H1 (cell line): ENCODE data around the gene CCDC88A. TPM values are rescaled to one million over a fixed set of nuclear protein-coding genes. Genes with fewer than 3 reads are reported as not detected.

Experiments
- CTCF ChIA-PET: fragments of 300-600 bp; sonication (Branson Sonifier 250); formaldehyde crosslinking; loops from one replicate; lab custom pipeline; 2021; ENCODE audit not compliant: partially characterized antibody; lab: Charles Lee
- POLR2A ChIA-PET: fragments of 300-600 bp; sonication (Branson Sonifier 250); formaldehyde crosslinking; loops from one replicate; lab custom pipeline; 2021; ENCODE audit warnings: inconsistent platforms; ENCODE audit not compliant: partially characterized antibody; lab: Charles Lee
- DNase-seq, 2 experiments: peaks; one replicate each; pipeline versions ENCODE4 v3.0.0 to v3.0.0-alpha.2; 2010 to 2022; ENCODE audit warnings: low spot score in 2 of 2, low read depth in 1 of 2, mixed read lengths in 1 of 2
- FAIRE-seq: peaks from 2 replicates; lab custom pipeline; 2011; peaks lifted over from hg19 to GRCh38; lab: Jason Lieb, UNC
- H2AFZ ChIP-seq: 2 replicates; pipeline ENCODE4 v1.8.1; 2012; ENCODE audit warnings: low read length, inconsistent platforms
- H2AK5ac ChIP-seq: 2 replicates; pipeline ENCODE4 v1.6.1; 2013; ENCODE audit warnings: low read depth, low read length
- H2BK120ac ChIP-seq: replicated peaks from 2 replicates; pipeline ENCODE3; 2013; ENCODE audit warnings: low read depth, low read length, inconsistent platforms
- H2BK12ac ChIP-seq: 2 replicates; pipeline ENCODE4 v1.6.1; 2013; ENCODE audit warnings: low read depth, low read length
- H2BK15ac ChIP-seq: 2 replicates; pipeline ENCODE4 v1.6.1; 2013; ENCODE audit warnings: low read length
- H2BK20ac ChIP-seq: 2 replicates; pipeline ENCODE4 v1.6.1; 2013; ENCODE audit warnings: low read length
- H2BK5ac ChIP-seq: 2 replicates; pipeline ENCODE4 v1.6.1; 2013; ENCODE audit warnings: low read depth, low read length
- H3K14ac ChIP-seq: 2 replicates; pipeline ENCODE4 v1.6.1; 2013; ENCODE audit warnings: inconsistent platforms; ENCODE audit not compliant: insufficient read length
- H3K18ac ChIP-seq: 2 replicates; pipeline ENCODE4 v1.6.1; 2013; ENCODE audit warnings: low read length; ENCODE audit errors: extremely low read depth
- H3K23ac ChIP-seq: 2 replicates; pipeline ENCODE4 v1.6.1; 2013; ENCODE audit warnings: inconsistent platforms; ENCODE audit not compliant: insufficient read length
- H3K23me2 ChIP-seq: 2 replicates; pipeline ENCODE4 v1.6.1; 2013; ENCODE audit warnings: low read depth, low read length
- H3K27ac ChIP-seq: 2 replicates; pipeline ENCODE4 v1.6.1; 2011; ENCODE audit warnings: low read depth, low read length, inconsistent platforms
- H3K27me3 ChIP-seq, 4 experiments: replicated peaks in 1 of 4; 1 replicate in 1 of 4; 2 replicates in 3 of 4; pipeline versions ENCODE4 v1.6.1 to v1.8.1; 2011 to 2013; ENCODE audit warnings: low read length in 3 of 4, mild to moderate bottlenecking in 3 of 4, inconsistent platforms in 2 of 4, mixed read lengths in 2 of 4, moderate library complexity in 1 of 4; ENCODE audit not compliant: control insufficient read depth in 3 of 4, insufficient read depth in 3 of 4; ENCODE audit errors: extremely low read depth in 1 of 4
- H3K36me3 ChIP-seq, 4 experiments: 2 replicates each; pipeline versions ENCODE4 v1.6.1 to v1.8.1; 2011 to 2013; ENCODE audit warnings: mild to moderate bottlenecking in 4 of 4, low read length in 3 of 4, moderate library complexity in 2 of 4, control low read depth in 1 of 4, inconsistent platforms in 1 of 4; ENCODE audit not compliant: insufficient read depth in 4 of 4, control insufficient read depth in 2 of 4
- H3K4ac ChIP-seq: replicated peaks from 2 replicates; pipeline ENCODE3; 2013; ENCODE audit warnings: low read length, low read depth, mixed read lengths, inconsistent platforms; ENCODE audit not compliant: insufficient read length
- H3K4me1 ChIP-seq, 4 experiments: replicated peaks in 1 of 4; 1 replicate in 1 of 4; 2 replicates in 3 of 4; pipeline versions ENCODE4 v1.6.1 to v1.8.1; 2011 to 2013; ENCODE audit warnings: low read length in 3 of 4, inconsistent platforms in 2 of 4, mixed read lengths in 1 of 4; ENCODE audit not compliant: insufficient read depth in 4 of 4, control insufficient read depth in 3 of 4
- H3K4me2 ChIP-seq, 2 experiments: 2 replicates each; pipeline versions ENCODE4 v1.6.1 to v1.8.1; 2011 to 2013; ENCODE audit warnings: low read depth in 2 of 2, low read length in 2 of 2, control low read depth in 1 of 2, inconsistent platforms in 1 of 2, mild to moderate bottlenecking in 1 of 2; ENCODE audit not compliant: insufficient read depth in 1 of 2
- H3K4me3 ChIP-seq, 4 experiments: fragments of 200-600, 300-600 bp in 1 of 4; sonication (generic), shearing (Covaris generic), sonication (Bioruptor Twin) in 1 of 4; 2 replicates each; pipeline versions ENCODE4 v1.5.1 to v1.8.1; 2011 to 2016; ENCODE audit warnings: low read length in 4 of 4, low read depth in 3 of 4, control low read depth in 2 of 4, inconsistent platforms in 2 of 4, mild to moderate bottlenecking in 2 of 4, mixed read lengths in 1 of 4, moderate library complexity in 1 of 4; ENCODE audit not compliant: insufficient read depth in 2 of 4; ENCODE audit errors: extremely low read depth in 1 of 4
- H3K56ac ChIP-seq: replicated peaks from 2 replicates; pipeline ENCODE3; 2013; ENCODE audit warnings: low read depth, mild to moderate bottlenecking, mixed read lengths, low read length, inconsistent platforms; ENCODE audit not compliant: insufficient read length
- H3K79me1 ChIP-seq: 2 replicates; pipeline ENCODE4 v1.6.1; 2013; ENCODE audit warnings: low read depth, low read length, control low read depth
- H3K79me2 ChIP-seq, 2 experiments: 2 replicates each; pipeline versions ENCODE4 v1.6.1 to v1.8.1; 2012 to 2013; ENCODE audit warnings: low read length in 2 of 2, mild to moderate bottlenecking in 2 of 2, inconsistent platforms in 1 of 2; ENCODE audit not compliant: insufficient read depth in 2 of 2, control insufficient read depth in 1 of 2
- H3K9ac ChIP-seq, 4 experiments: replicated peaks in 1 of 4; 1 replicate in 1 of 4; 2 replicates in 3 of 4; pipeline versions ENCODE4 v1.6.1 to v1.8.1; 2011 to 2013; ENCODE audit warnings: low read depth in 3 of 4, low read length in 3 of 4, control low read depth in 2 of 4, mild to moderate bottlenecking in 2 of 4, moderate library complexity in 2 of 4, inconsistent platforms in 1 of 4; ENCODE audit errors: extremely low read depth in 1 of 4
- H3K9me3 ChIP-seq, 2 experiments: 2 replicates each; pipeline versions ENCODE4 v1.6.1 to v1.8.1; 2012 to 2013; ENCODE audit warnings: mild to moderate bottlenecking in 2 of 2, moderate library complexity in 2 of 2, control low read depth in 1 of 2, inconsistent platforms in 1 of 2, low read depth in 1 of 2, low read length in 1 of 2, mixed read lengths in 1 of 2; ENCODE audit not compliant: insufficient read depth in 2 of 2
- H4K20me1 ChIP-seq, 2 experiments: replicated peaks in 1 of 2; 2 replicates each; pipeline versions ENCODE3 to v1.8.1; 2011 to 2013; ENCODE audit warnings: inconsistent platforms in 2 of 2, low read length in 2 of 2, mild to moderate bottlenecking in 1 of 2; ENCODE audit not compliant: insufficient read depth in 2 of 2, control insufficient read depth in 1 of 2
- H4K5ac ChIP-seq: 2 replicates; pipeline ENCODE4 v1.6.1; 2013; ENCODE audit warnings: low read length, low read depth, mixed read lengths, inconsistent platforms; ENCODE audit not compliant: insufficient read length
- H4K8ac ChIP-seq: 2 replicates; pipeline ENCODE4 v1.8.0; 2013; ENCODE audit warnings: mild to moderate bottlenecking, moderate library complexity, low read length, inconsistent platforms; ENCODE audit not compliant: insufficient read depth; ENCODE audit errors: extremely low read depth
- H4K91ac ChIP-seq: replicated peaks from 2 replicates; pipeline ENCODE3; 2013; ENCODE audit warnings: low read length, mixed read lengths, inconsistent platforms; ENCODE audit not compliant: insufficient read length
- ATF2 ChIP-seq: IDR thresholded peaks from 2 replicates; pipeline ENCODE4 v1.6.1; 2012; ENCODE audit warnings: low read length, inconsistent platforms
- WGBS, 2 experiments: shearing (Covaris generic) in 1 of 2; methylation state at CpG; one replicate each; pipeline versions ENCODE4 v1.1.6 to v1.1.7; 2013 to 2015; ENCODE audit warnings: low lambda C conversion rate in 2 of 2, mixed read lengths in 2 of 2, inconsistent platforms in 1 of 2, low coverage in 1 of 2, missing lambda C conversion rate in 1 of 2; ENCODE audit not compliant: insufficient replicate concordance in 2 of 2, insufficient coverage in 1 of 2, insufficient read length in 1 of 2; ENCODE audit errors: extremely low coverage in 1 of 2, missing lambda C conversion rate in 1 of 2; 5-methylcytosine and 5-hydroxymethylcytosine counted together
- polyA plus RNA-seq, 7 experiments: library from polyadenylated mRNA; depleted of rRNA in 3 of 7; stranded (reverse) in 5 of 7; unstranded in 2 of 7; fragments of >200 nt in 5 of 7; fragments of 200-250 nt in 2 of 7; gene quantifications; 1 replicate in 5 of 7; 2 replicates in 1 of 7; 4 replicates in 1 of 7; pipeline versions ENCODE4 v1.2.1 to v1.2.3, GENCODE V29; 2011 to 2013; ENCODE audit warnings: missing spikeins in 2 of 7, mixed read lengths in 2 of 7
- total RNA-seq: library from RNA; stranded (reverse); fragmentation: NEBNext Ultra II Directional; extraction: Animal tissue kit (Norgen Biotek cat#: 25700); gene quantifications from 2 replicates; pipeline ENCODE4 v1.2.1, GENCODE V29; 2021

Gene CCDC88A
- total and polyA plus RNA-seq, 2 of the 8 experiments (the other 6 are each of a cell fraction or from before 2014, with no cell fraction given) = 27.0 to 98.0 TPM

- no peak overlapping the region for H3K14ac ChIP-seq
- no peak overlapping the region for H3K4me3 ChIP-seq
- 87% methylated on average over 3 of the region's 3 CpGs; no CpG with 5 or more reads in 1 of the 2 experiments for WGBS, 2 experiments
- H3K27me3 ChIP-seq = no peaks in the 10 kb centered on the region
- H3K9me3 ChIP-seq = no peaks in the 10 kb centered on the region
- no peak overlapping the region for H2BK15ac ChIP-seq
- no peaks in the 10 kb centered on the region for H3K36me3 ChIP-seq
- no peak overlapping the region for H2BK5ac ChIP-seq
- no peak overlapping the region for H4K5ac ChIP-seq
- no peak for DNase-seq
- no peak overlapping the region for H2AK5ac ChIP-seq
- H3K27ac ChIP-seq = no peak overlapping the region
- no peak overlapping the region for H3K18ac ChIP-seq
- H2BK20ac ChIP-seq = no peak overlapping the region
- H3K79me2 ChIP-seq = no peaks in the 10 kb centered on the region
- H3K79me1 ChIP-seq = no peaks in the 10 kb centered on the region
- H3K56ac ChIP-seq = no peak overlapping the region
- H3K4me1 ChIP-seq = no peaks in the 10 kb centered on the region
- ChIA-PET POLR2A (no interaction called here), CTCF (interaction anchor here (0.6 to 1.4 kb wide), 2 partner anchors 56 to 217 kb away, joined by 3 to 4 read pairs; no protein-coding TSS in a partner anchor)
- no peak overlapping the region for H2BK120ac ChIP-seq
- no peak overlapping the region for H3K9ac ChIP-seq
- no peak for FAIRE-seq
- H3K23ac ChIP-seq = no peak overlapping the region
- no peak overlapping the region for H2BK12ac ChIP-seq
- no peak overlapping the region for H4K91ac ChIP-seq
- H3K4ac ChIP-seq = no peak overlapping the region
- H3K23me2 ChIP-seq = no peaks in the 10 kb centered on the region
- H2AFZ ChIP-seq = no peak overlapping the region
- no peaks in the 10 kb centered on the region for H4K20me1 ChIP-seq
- no peak overlapping the region for H3K4me2 ChIP-seq
- no peak overlapping the region for H4K8ac ChIP-seq
- no peak for TF ChIP-seq ATF2
Measured at GRCh38 chr2:55430211-55430975, 10.7 kb upstream of the CCDC88A start.
